ENCODE results near the gene SAMD14.

DNA sequence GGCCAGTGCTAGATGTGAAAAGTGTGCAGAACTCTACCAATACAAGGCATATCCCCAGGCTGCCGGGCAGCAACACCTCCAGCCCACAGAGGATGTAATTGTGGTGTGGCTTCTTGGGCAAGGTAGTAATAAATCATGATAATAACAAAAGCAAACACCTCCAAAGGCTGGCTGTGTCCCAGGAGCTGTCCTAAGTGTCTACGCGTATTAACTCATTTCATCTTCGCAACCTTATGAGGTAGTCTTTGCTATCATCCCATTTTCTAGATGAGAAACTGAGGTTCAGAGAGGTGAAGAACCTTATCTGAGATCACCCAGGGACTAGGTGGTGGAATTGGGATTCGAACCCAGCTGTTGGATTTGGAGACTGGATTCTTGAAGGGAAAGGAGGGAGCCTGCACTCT, 29.5 kb downstream of the SAMD14 start:
- no peak for TF ChIP-seq CTCF (conservative IDR thresholded peaks at IDR 0.05; ENCODE audit: low read length)
- no peak for TF ChIP-seq EZH2phosphoT487 (IDR thresholded peaks at IDR 0.05; ENCODE audit: borderline replicate concordance, low read depth, low read length)

Data from OCI-LY7 (cell line).